ENCODE measurements around the gene ATP23.

Gene ATP23, protein sequence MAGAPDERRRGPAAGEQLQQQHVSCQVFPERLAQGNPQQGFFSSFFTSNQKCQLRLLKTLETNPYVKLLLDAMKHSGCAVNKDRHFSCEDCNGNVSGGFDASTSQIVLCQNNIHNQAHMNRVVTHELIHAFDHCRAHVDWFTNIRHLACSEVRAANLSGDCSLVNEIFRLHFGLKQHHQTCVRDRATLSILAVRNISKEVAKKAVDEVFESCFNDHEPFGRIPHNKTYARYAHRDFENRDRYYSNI

DNA sequence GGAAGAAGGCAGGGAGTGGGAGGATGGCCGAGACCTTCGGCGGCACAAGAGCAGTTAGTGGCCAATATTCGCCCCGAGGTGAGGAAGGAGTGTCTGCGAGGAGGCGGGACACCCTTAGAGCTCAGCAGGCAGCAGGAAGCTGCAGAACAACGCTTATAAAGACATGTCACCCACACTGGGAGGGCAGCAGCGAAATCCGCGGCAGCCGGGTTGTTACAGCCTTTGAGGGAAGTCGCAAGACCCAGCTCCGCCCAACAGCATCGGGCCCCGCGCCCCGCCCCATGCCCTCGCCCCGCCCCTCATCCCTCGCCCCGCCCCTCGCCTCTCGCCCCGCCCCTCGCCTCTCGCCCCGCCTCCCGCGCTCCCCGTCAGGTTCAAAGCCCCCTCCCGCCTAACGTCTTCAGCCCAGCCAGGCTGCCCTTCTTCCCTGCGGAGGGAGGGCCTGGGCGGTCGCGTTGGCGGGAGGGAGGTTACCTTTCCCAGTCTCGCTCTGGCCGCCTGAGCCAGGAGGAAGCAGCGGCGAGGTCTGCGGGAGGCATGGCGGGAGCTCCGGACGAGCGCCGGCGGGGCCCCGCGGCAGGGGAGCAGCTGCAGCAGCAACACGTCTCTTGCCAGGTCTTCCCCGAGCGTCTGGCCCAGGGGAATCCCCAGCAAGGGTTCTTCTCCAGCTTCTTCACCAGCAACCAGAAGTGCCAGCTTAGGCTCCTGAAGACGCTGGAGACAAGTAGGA lies at the start of gene ATP23:
ATP23 (plus strand) TSS at position 403 of the 730 bp plus-strand sequence; CDS start at position 538, 135 bp downstream.
- Histone ChIP-seq H3K27me3 (ENCODE audit: control insufficient read depth in 1 of 2, insufficient read depth in 2 of 2, low read length in 2 of 2) (no peaks in the 10 kb centered on the region), H3K4me3 (ENCODE audit: low read length in 2 of 2) (peak within 1 kb of the TSS; percentile 87 to 88), H3K4me1 (ENCODE audit: control insufficient read depth, insufficient read depth, low read length) (peaks cover 15% of the 10 kb centered on the region), H3K27ac (ENCODE audit: low read length) (peak within 1 kb of the TSS; percentile 86), H3K36me3 (ENCODE audit: control insufficient read depth in 2 of 2, insufficient read depth in 2 of 2, low read length in 2 of 2) (no peaks in the 10 kb centered on the region), H3K9me3 (ENCODE audit: control insufficient read depth in 2 of 2, low read length in 2 of 2) (no peaks in the 10 kb centered on the region), H3K9ac (ENCODE audit: low read length in 2 of 2) (peak within 1 kb of the TSS; percentile 78 to 86)

DNA sequence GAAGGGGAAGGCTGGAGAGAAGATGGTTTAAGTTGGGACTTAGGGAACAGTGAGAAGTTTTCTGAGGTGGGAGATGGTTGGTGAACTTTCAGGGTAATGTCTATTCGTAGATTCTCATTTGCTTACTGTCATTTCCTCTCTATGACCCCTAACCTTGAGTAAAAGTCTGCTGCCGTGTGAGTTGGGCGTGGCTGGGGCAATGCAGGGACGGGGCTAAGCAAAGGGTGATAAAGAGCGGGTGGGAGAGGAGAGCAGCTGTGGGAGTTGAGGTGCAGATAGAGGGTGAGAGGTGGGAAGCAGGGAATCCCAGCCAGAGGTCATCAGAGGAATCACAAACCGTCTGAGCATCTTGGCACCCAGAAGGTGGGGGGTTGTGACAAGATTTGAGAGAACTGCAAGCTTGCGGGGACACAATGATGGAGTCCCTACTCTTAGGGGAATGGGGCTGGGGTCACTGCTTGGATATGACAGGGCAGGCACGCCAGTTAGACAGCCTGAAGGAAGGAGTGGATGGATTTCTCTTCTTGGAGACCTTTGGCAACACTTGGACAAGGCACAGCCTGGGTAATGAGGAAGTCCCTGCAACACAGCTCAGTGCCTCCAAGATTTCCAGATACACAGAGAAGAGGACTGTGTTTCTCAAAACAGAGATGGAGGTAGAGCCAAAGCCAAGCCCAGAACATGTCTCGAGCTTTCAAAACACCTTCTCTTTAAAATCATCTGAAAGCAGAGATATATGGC lies 49.0 kb upstream of the ATP23 start:
- Histone ChIP-seq H3K27me3 (ENCODE audit: control insufficient read depth in 1 of 2, insufficient read depth in 2 of 2, low read length in 2 of 2) (no peaks in the 10 kb centered on the region), H3K27ac (ENCODE audit: low read length) (peak overlapping the region; percentile 100), H3K4me3 (ENCODE audit: low read length in 2 of 2) (no peak overlapping the region), H3K36me3 (ENCODE audit: control insufficient read depth in 2 of 2, insufficient read depth in 2 of 2, low read length in 2 of 2) (no peaks in the 10 kb centered on the region), H3K9ac (ENCODE audit: low read length in 2 of 2) (no peak overlapping the region), H3K4me1 (ENCODE audit: control insufficient read depth, insufficient read depth, low read length) (peaks cover 83% of the 10 kb centered on the region), H3K9me3 (ENCODE audit: control insufficient read depth in 2 of 2, low read length in 2 of 2) (no peaks in the 10 kb centered on the region)

DNA sequence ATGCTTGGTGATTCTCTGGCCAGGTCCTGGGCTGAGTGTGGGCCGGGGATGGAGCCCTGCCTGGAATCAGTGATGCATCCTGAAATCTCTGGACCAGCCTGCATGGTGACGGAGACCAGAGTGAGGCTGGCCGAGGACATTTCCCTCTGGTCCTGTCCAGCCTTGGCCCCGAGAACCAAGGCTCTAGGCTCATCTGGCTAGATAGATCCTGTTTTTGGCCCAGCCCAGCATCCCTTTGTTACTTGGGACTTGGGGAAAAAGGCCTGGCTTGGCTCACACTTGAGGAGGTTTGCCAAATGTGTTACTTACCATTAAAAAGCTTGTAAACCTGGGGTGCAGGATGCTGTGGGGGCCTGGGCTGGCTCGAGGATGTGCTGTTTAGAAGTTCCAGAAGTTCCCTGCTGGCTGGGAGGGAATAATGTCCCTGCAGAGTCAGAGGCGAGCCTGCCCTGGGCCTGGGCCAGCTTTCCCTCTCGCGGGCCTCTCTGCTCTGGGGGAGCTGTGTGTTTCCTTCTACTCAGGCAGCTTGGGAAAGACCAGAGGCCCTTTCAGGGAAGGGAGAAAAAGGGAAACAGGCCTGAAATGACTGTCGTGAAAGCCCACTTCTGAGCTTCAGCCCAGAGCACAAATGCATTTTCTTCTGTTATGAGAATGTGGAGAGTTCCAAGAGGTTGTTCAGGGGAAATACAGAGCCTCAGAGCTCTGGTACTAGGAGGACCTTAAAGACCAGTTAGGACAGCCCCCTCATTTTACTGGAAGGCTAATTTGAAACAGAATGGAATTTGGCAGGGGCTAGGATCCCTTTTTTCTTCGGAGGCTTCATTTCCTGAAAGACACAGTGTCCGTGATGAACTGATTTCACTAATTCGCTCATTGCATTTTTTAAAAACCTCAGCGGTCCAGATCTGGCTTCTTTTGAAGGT lies 47.7 kb upstream of the ATP23 start:
- Histone ChIP-seq H3K27me3 (ENCODE audit: control insufficient read depth in 1 of 2, insufficient read depth in 2 of 2, low read length in 2 of 2) (no peaks in the 10 kb centered on the region), H3K4me1 (ENCODE audit: control insufficient read depth, insufficient read depth, low read length) (peaks cover 85% of the 10 kb centered on the region), H3K4me3 (ENCODE audit: low read length in 2 of 2) (peak overlapping the region; percentile 41 to 48), H3K9ac (ENCODE audit: low read length in 2 of 2) (peak overlapping the region; percentile 80 to 84), H3K27ac (ENCODE audit: low read length) (peak overlapping the region; percentile 100), H3K36me3 (ENCODE audit: control insufficient read depth in 2 of 2, insufficient read depth in 2 of 2, low read length in 2 of 2) (no peaks in the 10 kb centered on the region), H3K9me3 (ENCODE audit: control insufficient read depth in 2 of 2, low read length in 2 of 2) (no peaks in the 10 kb centered on the region)

DNA sequence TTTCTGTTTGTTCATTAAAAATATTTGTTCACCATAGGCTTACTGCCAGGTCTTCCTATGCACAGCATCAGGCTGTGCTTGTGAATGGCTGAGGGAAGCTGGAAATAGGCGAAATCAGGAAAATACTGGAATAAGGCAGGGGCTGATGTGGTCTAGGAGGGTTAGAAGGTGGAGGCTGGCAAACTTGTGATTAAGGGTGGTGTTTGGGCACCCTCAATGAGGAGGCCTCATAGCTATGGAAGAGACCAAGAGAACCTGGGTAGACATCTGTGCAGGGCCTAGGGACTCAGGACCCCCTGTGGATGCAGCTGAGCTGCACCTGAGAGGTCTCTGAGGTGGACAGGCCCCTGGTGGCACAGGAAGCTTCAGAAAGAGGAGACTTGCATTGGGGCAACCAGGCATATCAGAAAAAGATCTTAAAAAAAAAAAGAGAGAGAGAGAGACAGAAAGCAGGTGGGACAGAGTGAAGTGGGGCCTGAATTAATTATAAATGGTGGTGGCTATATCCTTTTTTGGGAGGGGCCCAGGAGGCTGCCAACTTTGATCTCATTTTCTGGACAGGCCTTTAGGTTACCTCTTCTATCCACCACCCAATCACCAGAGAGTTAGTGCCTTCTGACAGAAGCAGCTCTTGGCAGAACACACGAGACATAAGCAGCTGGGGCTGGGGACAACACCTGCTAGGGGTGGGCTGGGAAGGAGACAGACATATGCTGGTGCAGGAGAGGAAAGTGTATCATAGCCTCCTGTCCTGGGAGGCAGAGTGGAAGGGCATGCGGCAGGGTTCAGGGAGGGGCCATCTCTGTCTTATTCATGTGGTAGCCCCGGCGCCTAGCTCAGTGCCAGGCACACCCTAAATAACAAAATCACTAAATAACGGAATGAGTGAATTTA lies 46.7 kb upstream of the ATP23 start:
- H3K9me3 ChIP-seq (ENCODE audit: control insufficient read depth in 2 of 2, low read length in 2 of 2): no peaks in the 10 kb centered on the region
- H3K4me3 ChIP-seq (ENCODE audit: low read length in 2 of 2): peak overlapping the region; percentile 41 to 48
- H3K27ac ChIP-seq (ENCODE audit: low read length): peak overlapping the region; percentile 100
- no peaks in the 10 kb centered on the region for H3K36me3 ChIP-seq (ENCODE audit: control insufficient read depth in 2 of 2, insufficient read depth in 2 of 2, low read length in 2 of 2)
- H3K27me3 ChIP-seq (ENCODE audit: control insufficient read depth in 1 of 2, insufficient read depth in 2 of 2, low read length in 2 of 2): no peaks in the 10 kb centered on the region
- H3K4me1 ChIP-seq (ENCODE audit: control insufficient read depth, insufficient read depth, low read length): peaks cover 82% of the 10 kb centered on the region
- H3K9ac ChIP-seq (ENCODE audit: low read length in 2 of 2): peak overlapping the region; percentile 80 to 84

DNA sequence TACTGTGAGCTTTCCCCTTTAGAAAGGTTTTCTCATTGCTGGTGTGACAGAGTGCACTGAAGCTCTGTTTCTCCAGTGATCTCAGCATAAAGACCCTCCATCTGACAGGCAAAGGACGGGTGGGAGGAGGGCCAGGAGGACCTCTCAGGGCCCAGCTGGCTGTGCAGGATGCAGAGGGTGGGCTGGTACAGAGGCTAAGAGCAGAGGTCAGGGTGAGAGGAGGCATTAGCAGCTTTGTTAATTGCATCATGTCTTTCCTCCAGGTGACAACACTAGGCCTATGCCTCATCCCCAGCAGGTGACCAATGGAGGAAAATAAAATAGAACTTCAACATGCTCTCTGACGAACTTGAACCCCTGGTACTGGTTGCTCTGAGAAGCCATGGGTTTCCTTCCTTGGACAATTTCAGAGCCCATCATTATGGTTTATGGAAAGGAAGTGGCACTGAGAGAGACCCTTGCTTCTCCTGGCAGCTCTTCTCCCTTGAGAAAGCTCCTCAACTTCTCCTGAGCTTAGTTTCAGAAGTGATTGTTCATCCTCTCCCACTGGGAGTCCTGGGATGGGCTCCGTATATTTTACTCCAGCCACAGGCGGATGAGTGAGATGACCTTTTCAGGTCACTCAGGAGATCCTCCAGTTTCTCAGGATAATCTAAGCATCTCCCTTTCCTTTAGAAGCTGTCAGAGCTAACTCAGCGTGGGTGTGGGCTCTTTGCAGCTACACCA lies 45.8 kb upstream of the ATP23 start:
- Histone ChIP-seq H3K9me3 (ENCODE audit: control insufficient read depth in 2 of 2, low read length in 2 of 2) (no peaks in the 10 kb centered on the region), H3K4me3 (ENCODE audit: low read length in 2 of 2) (peak overlapping the region; percentile 53 to 72), H3K27me3 (ENCODE audit: control insufficient read depth in 1 of 2, insufficient read depth in 2 of 2, low read length in 2 of 2) (no peaks in the 10 kb centered on the region), H3K9ac (ENCODE audit: low read length in 2 of 2) (peak overlapping the region; percentile 75 to 84), H3K27ac (ENCODE audit: low read length) (peak overlapping the region; percentile 100), H3K36me3 (ENCODE audit: control insufficient read depth in 2 of 2, insufficient read depth in 2 of 2, low read length in 2 of 2) (no peaks in the 10 kb centered on the region), H3K4me1 (ENCODE audit: control insufficient read depth, insufficient read depth, low read length) (peaks cover 73% of the 10 kb centered on the region)

DNA sequence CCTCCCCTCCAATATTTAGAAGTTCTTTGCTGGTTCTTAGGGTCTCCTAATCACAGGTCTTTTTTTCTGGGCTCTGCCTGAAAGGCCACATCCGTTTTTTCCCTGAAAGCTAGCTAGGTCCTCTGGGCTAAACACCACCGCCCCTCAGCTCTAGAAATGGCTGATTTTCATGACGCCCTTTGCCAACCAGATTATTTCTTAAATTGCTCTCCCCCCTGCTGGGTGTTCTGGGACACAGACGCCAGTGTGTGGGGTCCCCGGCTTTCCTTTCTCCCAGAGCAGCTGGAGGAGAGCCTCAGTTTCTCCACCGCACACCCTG lies 45.3 kb upstream of the ATP23 start:
- H3K9ac ChIP-seq (ENCODE audit: low read length in 2 of 2): peak overlapping the region; percentile 75 to 84
- no peaks in the 10 kb centered on the region for H3K9me3 ChIP-seq (ENCODE audit: control insufficient read depth in 2 of 2, low read length in 2 of 2)
- H3K4me1 ChIP-seq (ENCODE audit: control insufficient read depth, insufficient read depth, low read length): peaks cover 70% of the 10 kb centered on the region
- no peaks in the 10 kb centered on the region for H3K27me3 ChIP-seq (ENCODE audit: control insufficient read depth in 1 of 2, insufficient read depth in 2 of 2, low read length in 2 of 2)
- H3K4me3 ChIP-seq (ENCODE audit: low read length in 2 of 2): peak overlapping the region; percentile 53 to 72
- H3K36me3 ChIP-seq (ENCODE audit: control insufficient read depth in 2 of 2, insufficient read depth in 2 of 2, low read length in 2 of 2): no peaks in the 10 kb centered on the region
- peak overlapping the region; percentile 100 for H3K27ac ChIP-seq (ENCODE audit: low read length)

DNA sequence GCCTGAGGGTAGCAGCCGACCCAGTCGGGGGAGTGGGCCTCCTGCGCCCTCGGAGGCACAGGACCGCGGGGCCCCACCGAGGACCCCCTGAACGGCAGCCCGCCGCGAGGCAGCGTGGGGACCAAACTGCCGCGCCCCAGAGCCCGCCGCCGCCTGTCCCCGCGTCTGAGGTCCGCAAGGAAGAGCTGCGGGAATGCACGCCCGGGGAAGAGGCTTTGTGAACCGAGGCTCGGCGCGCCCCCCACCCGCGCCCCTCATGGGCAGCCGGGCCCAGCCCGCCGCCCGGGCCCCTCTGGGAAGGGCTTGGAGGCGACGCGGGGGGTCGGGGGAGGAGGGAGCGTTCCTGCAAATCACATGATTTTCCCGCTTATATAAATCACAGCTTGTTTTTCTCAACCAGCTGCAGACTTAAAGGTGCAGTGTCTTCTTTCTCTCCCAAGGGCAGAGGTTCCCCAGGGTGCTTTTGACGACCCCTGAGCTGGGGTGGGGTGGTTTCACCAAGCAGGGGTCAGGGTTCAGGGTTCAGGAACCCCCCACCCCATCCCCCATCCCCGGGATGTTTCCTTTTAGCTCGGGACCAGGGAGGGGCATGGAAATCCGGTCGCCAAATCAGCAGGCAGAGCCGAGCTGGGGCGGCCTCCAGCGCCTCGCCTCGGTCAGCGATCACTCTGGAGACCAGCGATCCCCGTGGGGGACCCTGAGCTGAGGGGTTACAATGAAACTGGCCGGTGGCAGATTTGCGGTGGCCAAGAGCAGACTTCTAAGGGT lies 44.7 kb upstream of the ATP23 start:
- Histone ChIP-seq H3K4me1 (ENCODE audit: control insufficient read depth, insufficient read depth, low read length) (peaks cover 70% of the 10 kb centered on the region), H3K4me3 (ENCODE audit: low read length in 2 of 2) (peak overlapping the region; percentile 53 to 72), H3K36me3 (ENCODE audit: control insufficient read depth in 2 of 2, insufficient read depth in 2 of 2, low read length in 2 of 2) (no peaks in the 10 kb centered on the region)

DNA sequence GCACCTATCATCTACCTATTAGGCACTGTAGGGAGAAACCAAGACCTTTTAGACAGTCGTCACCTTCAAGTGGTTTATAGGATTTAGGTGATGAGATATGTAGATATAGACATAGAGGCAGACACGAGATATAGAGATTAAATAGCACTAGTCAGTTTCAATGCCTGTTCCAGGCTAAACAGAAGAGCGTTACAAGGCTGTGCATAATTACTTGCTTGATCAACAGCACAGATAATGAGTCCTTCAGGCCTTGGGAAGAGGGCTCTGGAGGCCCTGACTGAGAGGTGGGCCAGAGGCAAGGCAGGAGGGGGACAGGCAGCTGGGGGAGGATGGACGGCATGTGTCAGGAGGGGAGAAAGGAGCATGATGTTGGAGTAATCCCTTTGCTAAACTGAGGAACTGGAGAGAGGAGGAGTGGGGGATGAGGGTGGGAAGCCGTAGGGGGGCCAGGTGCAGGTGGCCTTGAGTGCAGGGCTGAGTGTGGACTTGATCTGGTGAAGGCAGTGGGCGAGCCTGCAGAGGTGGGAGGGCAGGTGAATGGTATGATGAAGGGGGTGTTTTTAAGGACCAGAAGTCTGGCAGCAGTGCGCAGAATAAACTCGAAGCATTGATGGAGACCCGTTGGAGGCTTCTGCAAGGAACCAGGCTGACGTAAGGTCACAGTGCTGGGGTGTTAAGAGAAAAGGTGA lies 43.9 kb upstream of the ATP23 start:
- Histone ChIP-seq H3K27me3 (ENCODE audit: control insufficient read depth in 1 of 2, insufficient read depth in 2 of 2, low read length in 2 of 2) (no peaks in the 10 kb centered on the region), H3K36me3 (ENCODE audit: control insufficient read depth in 2 of 2, insufficient read depth in 2 of 2, low read length in 2 of 2) (no peaks in the 10 kb centered on the region), H3K4me1 (ENCODE audit: control insufficient read depth, insufficient read depth, low read length) (peaks cover 69% of the 10 kb centered on the region), H3K9me3 (ENCODE audit: control insufficient read depth in 2 of 2, low read length in 2 of 2) (no peaks in the 10 kb centered on the region), H3K9ac (ENCODE audit: low read length in 2 of 2) (peak overlapping the region; percentile 75 to 84), H3K27ac (ENCODE audit: low read length) (peak overlapping the region; percentile 100), H3K4me3 (ENCODE audit: low read length in 2 of 2) (peak overlapping the region; percentile 53 to 72)

More for the DNA sequence above, 44.7 kb upstream of the ATP23 start:
- Histone ChIP-seq H3K27me3 (ENCODE audit: control insufficient read depth in 1 of 2, insufficient read depth in 2 of 2, low read length in 2 of 2) (no peaks in the 10 kb centered on the region), H3K9ac (ENCODE audit: low read length in 2 of 2) (peak overlapping the region; percentile 75 to 84), H3K9me3 (ENCODE audit: control insufficient read depth in 2 of 2, low read length in 2 of 2) (no peaks in the 10 kb centered on the region), H3K27ac (ENCODE audit: low read length) (peak overlapping the region; percentile 100)
